OCI-LY1 (cell line): ENCODE measurements around the gene ABCB6.

Source experiments
- EZH2 ChIP-seq: fragments of 200-600 bp; sonication (generic), shearing (Covaris generic); IDR thresholded peaks from 2 replicates; pipeline ENCODE4 v1.8.0; 2017; ENCODE audit warnings: borderline replicate concordance, mixed run types, mild to moderate bottlenecking, antibody characterized with exemption, low read length, moderate library complexity, mixed read lengths
- TF ChIP-seq, protein P1 (sequence below): fragments of 200-600 bp; sonication (generic), shearing (Covaris generic); IDR thresholded peaks from 2 replicates; pipeline ENCODE4 v1.5.1; 2017; ENCODE audit warnings: mild to moderate bottlenecking, antibody characterized with exemption, low read length, moderate library complexity, mixed read lengths

DNA sequence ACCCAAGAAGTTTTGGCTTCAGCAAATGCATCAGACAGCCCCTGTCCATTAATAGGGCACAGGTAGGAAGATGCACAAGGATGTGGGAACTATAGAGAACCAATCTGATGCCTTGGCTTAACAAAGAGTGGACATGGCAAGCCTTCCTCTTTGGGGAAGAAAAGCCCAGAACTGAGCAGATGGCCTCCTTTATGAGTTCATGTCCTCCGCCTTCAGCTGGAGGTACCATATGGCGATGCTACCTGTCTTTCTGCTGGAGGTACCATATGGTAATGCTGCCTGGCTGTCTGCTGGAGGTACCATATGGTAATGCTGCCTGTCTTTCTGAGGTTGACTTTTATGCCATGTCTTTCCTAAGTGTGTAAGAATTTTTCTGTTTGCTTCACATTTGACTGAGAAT, 34.6 kb downstream of the ABCB6 start:
- TF ChIP-seq, protein P1, sequence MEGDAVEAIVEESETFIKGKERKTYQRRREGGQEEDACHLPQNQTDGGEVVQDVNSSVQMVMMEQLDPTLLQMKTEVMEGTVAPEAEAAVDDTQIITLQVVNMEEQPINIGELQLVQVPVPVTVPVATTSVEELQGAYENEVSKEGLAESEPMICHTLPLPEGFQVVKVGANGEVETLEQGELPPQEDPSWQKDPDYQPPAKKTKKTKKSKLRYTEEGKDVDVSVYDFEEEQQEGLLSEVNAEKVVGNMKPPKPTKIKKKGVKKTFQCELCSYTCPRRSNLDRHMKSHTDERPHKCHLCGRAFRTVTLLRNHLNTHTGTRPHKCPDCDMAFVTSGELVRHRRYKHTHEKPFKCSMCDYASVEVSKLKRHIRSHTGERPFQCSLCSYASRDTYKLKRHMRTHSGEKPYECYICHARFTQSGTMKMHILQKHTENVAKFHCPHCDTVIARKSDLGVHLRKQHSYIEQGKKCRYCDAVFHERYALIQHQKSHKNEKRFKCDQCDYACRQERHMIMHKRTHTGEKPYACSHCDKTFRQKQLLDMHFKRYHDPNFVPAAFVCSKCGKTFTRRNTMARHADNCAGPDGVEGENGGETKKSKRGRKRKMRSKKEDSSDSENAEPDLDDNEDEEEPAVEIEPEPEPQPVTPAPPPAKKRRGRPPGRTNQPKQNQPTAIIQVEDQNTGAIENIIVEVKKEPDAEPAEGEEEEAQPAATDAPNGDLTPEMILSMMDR, result no peak
- no peak for TF ChIP-seq EZH2
